NCI-H2081 (cell line): ENCODE results near the gene CPT1C.

Experiments
- DNase-seq, 2 experiments: peaks; one replicate each; lab custom pipeline; 2025; lab: John Stamatoyannopoulos, UW

The CPT1C gene

DNA sequence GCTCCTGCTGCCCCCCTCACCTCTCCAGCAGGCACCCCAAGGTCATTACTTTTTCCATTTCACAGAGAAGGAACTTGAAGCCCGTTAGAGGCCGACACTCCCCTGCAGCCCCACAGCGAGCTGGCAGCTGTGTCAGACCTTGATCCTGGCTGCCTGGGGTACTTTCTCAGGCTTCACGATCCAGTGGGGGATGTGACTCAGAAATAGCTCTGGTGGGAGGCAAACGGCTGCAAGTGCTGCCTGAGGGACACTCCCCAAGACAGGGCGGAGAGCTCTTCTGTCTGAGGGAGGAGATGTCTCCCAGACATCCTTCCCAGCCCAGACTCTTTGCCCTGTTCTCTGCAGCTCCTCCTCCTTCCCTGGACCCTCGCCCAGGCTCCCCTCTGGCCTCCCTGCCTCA is 67.4 kb downstream of the CPT1C start:
- no peak for DNase-seq

DNA sequence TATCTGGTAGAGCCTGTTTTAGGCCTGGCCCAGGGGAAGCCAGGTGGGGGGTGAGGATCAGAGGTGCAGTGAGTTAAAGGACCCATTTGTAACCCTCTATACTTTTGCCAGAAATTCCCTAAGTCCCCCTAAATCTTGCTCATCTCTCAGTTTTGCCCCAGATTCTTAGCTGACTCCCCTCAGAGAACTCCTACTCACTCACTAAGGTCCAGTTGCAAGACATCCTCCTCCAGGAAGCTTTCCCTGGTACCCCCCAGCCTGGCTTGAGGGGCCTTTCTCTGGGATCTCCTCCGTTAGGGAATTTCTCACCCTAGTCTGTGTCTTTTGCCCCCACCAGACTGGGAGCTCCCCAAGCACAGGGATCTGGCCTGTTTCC is 70.3 kb downstream of the CPT1C start:
- no peak for DNase-seq

DNA sequence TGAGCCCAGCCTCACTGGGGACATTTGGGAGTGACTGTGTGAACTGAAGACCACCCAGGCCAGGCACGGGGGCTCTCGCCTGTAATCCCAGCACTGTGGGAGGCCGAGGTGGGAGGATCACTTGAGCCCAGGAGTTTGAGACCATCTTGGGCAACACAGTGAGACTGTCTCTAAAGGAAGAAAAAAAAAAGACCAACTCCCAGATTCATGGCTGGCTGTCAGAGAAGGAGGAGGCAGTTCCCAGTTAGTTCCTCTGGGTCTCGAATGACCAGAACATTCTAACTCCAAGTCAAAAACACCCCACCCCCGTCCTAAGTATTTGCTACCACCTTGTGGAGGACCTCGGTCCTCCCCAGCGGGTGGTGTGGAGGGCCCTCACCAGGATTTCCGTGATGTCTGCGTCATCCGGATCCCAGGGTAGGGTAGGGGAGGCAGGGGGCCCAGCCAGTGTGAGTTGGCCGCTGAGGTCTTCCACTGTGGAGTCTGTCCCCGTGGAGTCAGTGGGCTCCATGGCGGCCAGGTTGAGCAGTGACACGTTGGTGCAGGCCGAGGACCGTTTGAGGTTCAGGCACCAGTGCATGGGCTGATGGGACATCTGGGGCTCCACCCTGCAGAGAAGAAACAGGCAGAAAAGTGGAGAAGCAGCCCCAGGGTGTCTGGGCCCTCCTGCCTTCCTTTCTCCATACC is 70.9 kb downstream of the CPT1C start:
- DNase-seq: no peak

DNA sequence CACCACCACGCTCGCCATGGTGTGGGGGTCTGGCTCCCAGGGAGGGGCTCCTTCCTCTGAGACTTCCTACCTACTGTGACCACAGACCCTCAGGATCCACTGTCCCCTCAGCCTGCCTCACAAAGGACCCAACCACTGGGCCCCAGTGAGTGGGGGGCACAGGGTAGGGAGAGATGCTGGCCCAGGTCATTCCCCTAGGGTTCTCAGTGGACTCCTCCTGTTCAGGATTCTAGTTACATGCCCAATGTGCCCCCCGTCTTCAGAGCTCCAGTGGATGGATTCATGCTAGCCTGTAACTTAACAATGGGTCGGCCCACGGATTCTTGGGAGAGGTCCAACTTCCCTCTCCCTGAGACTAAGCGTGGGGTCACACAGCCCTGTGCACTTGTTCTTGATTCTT is 72.3 kb downstream of the CPT1C start, which contains the start of gene TSKS:
Gene TSKS, minus strand, starts transcription at position 77 of the 400 bp plus-strand sequence. Its CDS starts 59 bp downstream, at position 18.
- no peak for DNase-seq
